GM23248 (cell line): ENCODE measurements around the gene MAST1. TPM values are rescaled to one million over a fixed set of nuclear protein-coding genes. Genes with fewer than 3 reads are reported as not detected.

Experiments used
- DNase-seq: peaks from one replicate; pipeline ENCODE4 v3.0.0-alpha.2; 2015
- H2AFZ ChIP-seq: fragments of 200-600 bp; sonication (generic); 2 replicates; pipeline ENCODE4 v1.6.1; 2016; ENCODE audit warnings: antibody characterized with exemption
- H3F3A ChIP-seq: fragments of 200-600 bp; sonication (generic); 2 replicates; pipeline ENCODE4 v1.6.1; 2016; ENCODE audit warnings: mild to moderate bottlenecking, antibody characterized with exemption, mixed run types; ENCODE audit not compliant: insufficient read depth
- H3K27ac ChIP-seq: fragments of 200-600 bp; sonication (generic); 2 replicates; pipeline ENCODE4 v1.5.1; 2016; ENCODE audit warnings: mild to moderate bottlenecking
- H3K27me3 ChIP-seq: fragments of 200-600 bp; sonication (generic); replicated peaks from 2 replicates; pipeline ENCODE4 v1.6.1; 2016; ENCODE audit warnings: mild to moderate bottlenecking; ENCODE audit not compliant: insufficient read depth
- H3K36me3 ChIP-seq: fragments of 200-600 bp; sonication (generic); 2 replicates; pipeline ENCODE4 v1.6.1; 2016; ENCODE audit warnings: low read depth, mild to moderate bottlenecking
- H3K4me1 ChIP-seq: fragments of 200-600 bp; sonication (generic); 2 replicates; pipeline ENCODE4 v1.6.1; 2016; ENCODE audit warnings: mild to moderate bottlenecking; ENCODE audit not compliant: insufficient read depth
- H3K4me2 ChIP-seq: fragments of 200-600 bp; sonication (generic); one replicate; pipeline ENCODE4 v1.6.1; 2016; ENCODE audit warnings: mild to moderate bottlenecking; ENCODE audit not compliant: unreplicated experiment
- H3K4me3 ChIP-seq: fragments of 200-600 bp; sonication (generic); 2 replicates; pipeline ENCODE4 v1.5.1; 2016; ENCODE audit warnings: mild to moderate bottlenecking
- H3K79me2 ChIP-seq: fragments of 200-600 bp; sonication (generic); 2 replicates; pipeline ENCODE4 v1.6.1; 2016; ENCODE audit warnings: mild to moderate bottlenecking; ENCODE audit not compliant: insufficient read depth
- H3K9ac ChIP-seq: fragments of 200-600 bp; sonication (generic); 2 replicates; pipeline ENCODE4 v1.6.1; 2016; ENCODE audit warnings: mild to moderate bottlenecking
- H3K9me2 ChIP-seq: fragments of 200-600 bp; sonication (generic); 2 replicates; pipeline ENCODE4 v1.6.1; 2016; ENCODE audit warnings: mixed run types, mild to moderate bottlenecking, moderate library complexity; ENCODE audit not compliant: insufficient read depth
- H3K9me3 ChIP-seq: fragments of 200-600 bp; sonication (generic); one replicate; pipeline ENCODE4 v1.6.1; 2017; ENCODE audit warnings: low read depth
- H4K20me1 ChIP-seq: fragments of 200-600 bp; sonication (generic); 2 replicates; pipeline ENCODE4 v1.6.0; 2016; ENCODE audit not compliant: insufficient read depth
- EZH2 ChIP-seq: fragments of 200-600 bp; sonication (generic); IDR thresholded peaks from 2 replicates; pipeline ENCODE4 v1.6.1; 2018; ENCODE audit warnings: antibody characterized with exemption, mild to moderate bottlenecking; ENCODE audit not compliant: insufficient read depth, poor library complexity, severe bottlenecking
- EZH2phosphoT487 ChIP-seq: fragments of 200-600 bp; sonication (generic); IDR thresholded peaks from 2 replicates; pipeline ENCODE4 v1.6.1; 2018; ENCODE audit warnings: antibody characterized with exemption, moderate library complexity, mild to moderate bottlenecking, low read depth; ENCODE audit not compliant: insufficient read depth
- WGBS, 2 experiments: methylation state at CpG; one replicate each; pipeline ENCODE4 v1.1.6; 2015 to 2017; ENCODE audit warnings: low lambda C conversion rate in 2 of 2, low coverage in 1 of 2; ENCODE audit errors: missing lambda C conversion rate in 2 of 2; 5-methylcytosine and 5-hydroxymethylcytosine counted together
- in situ Hi-C: fragments of 300-500 bp; cut with MboI; formaldehyde crosslinking; loops from 2 replicates; pipeline ENCODE4 v1.15.0; 2020
- polyA plus RNA-seq: library from polyadenylated mRNA; unstranded; fragments of >200 nt; fragmentation: Nextera tagmentation; extraction: Ambion mirVana; gene quantifications from 2 replicates; pipeline ENCODE4 v1.2.1, GENCODE V29; 2016
- total RNA-seq: library from RNA; depleted of rRNA; stranded (reverse); fragments of >200 nt; shearing (Covaris generic); gene quantifications from 2 replicates; pipeline ENCODE4 v1.2.3, GENCODE V29; 2014

Gene MAST1
- total and polyA plus RNA-seq, 2 experiments from 2014 or later: 0.24 TPM; not detected in 1

GRCh38 chr19:12884926-12885748 is 46.8 kb downstream of the MAST1 start:
- Histone ChIP-seq H3F3A (no peaks in the 10 kb centered on the region), H3K4me3 (peak overlapping the region; percentile 64), H3K4me1 (no peaks in the 10 kb centered on the region), H3K4me2 (peak overlapping the region; percentile 79), H3K9me3 (no peaks in the 10 kb centered on the region), H4K20me1 (no peaks in the 10 kb centered on the region), H3K79me2 (no peaks in the 10 kb centered on the region), H2AFZ (peak overlapping the region; percentile 77), H3K9me2 (no peaks in the 10 kb centered on the region), H3K27me3 (no peaks in the 10 kb centered on the region; the same call in 1 of the 2 replicates), H3K9ac (no peak overlapping the region), H3K27ac (no peak overlapping the region), H3K36me3 (no peaks in the 10 kb centered on the region)
- 6 to 11% methylated on average over 62 to 65 of the region's 73 CpGs for WGBS, 2 experiments
- in situ Hi-C loops: no loop called here
- no peak for TF ChIP-seq EZH2phosphoT487
- no peak for TF ChIP-seq EZH2
- peak; percentile 75 for DNase-seq

GRCh38 chr19:12885749-12886650 is 47.7 kb downstream of the MAST1 start:
- peak overlapping the region; percentile 77 for H2AFZ ChIP-seq
- in situ Hi-C loops: no loop called here
- H4K20me1 ChIP-seq: no peaks in the 10 kb centered on the region
- H3K27me3 ChIP-seq: no peaks in the 10 kb centered on the region; the same call in 1 of the 2 replicates
- peak overlapping the region; percentile 79 for H3K4me2 ChIP-seq
- no peak overlapping the region for H3K9ac ChIP-seq
- WGBS, 2 experiments: 4 to 7% methylated on average over 46 to 50 of the region's 53 CpGs
- H3K4me1 ChIP-seq: no peaks in the 10 kb centered on the region
- peak overlapping the region; percentile 64 for H3K4me3 ChIP-seq
- no peaks in the 10 kb centered on the region for H3K9me2 ChIP-seq
- DNase-seq: no peak
- no peak for TF ChIP-seq EZH2phosphoT487
- TF ChIP-seq EZH2: no peak
- no peaks in the 10 kb centered on the region for H3K36me3 ChIP-seq
- no peaks in the 10 kb centered on the region for H3F3A ChIP-seq
- H3K27ac ChIP-seq: no peak overlapping the region
- no peaks in the 10 kb centered on the region for H3K79me2 ChIP-seq
- H3K9me3 ChIP-seq: no peaks in the 10 kb centered on the region

- no peak overlapping the region for H3K4me2 ChIP-seq
- no peak for TF ChIP-seq EZH2
- TF ChIP-seq EZH2phosphoT487: no peak
- H3F3A ChIP-seq: no peaks in the 10 kb centered on the region
- no peak for DNase-seq
- H3K27me3 ChIP-seq: no peaks in the 10 kb centered on the region; the same call in 1 of the 2 replicates
- no peak overlapping the region for H2AFZ ChIP-seq
- no peak overlapping the region for H3K27ac ChIP-seq
- in situ Hi-C loops: no loop called here
- no peaks in the 10 kb centered on the region for H3K9me2 ChIP-seq
- H3K4me3 ChIP-seq: no peak overlapping the region
- no peaks in the 10 kb centered on the region for H3K36me3 ChIP-seq
- WGBS, 2 experiments: 71 to 76% methylated on average over 5 of the region's 5 CpGs
- H3K79me2 ChIP-seq: peaks cover 4% of the 10 kb centered on the region; the same call in 1 of the 2 replicates
- no peaks in the 10 kb centered on the region for H3K4me1 ChIP-seq
- no peaks in the 10 kb centered on the region for H3K9me3 ChIP-seq
- H3K9ac ChIP-seq: no peak overlapping the region
- H4K20me1 ChIP-seq: no peaks in the 10 kb centered on the region
Measured at GRCh38 chr19:12886651-12886968, 48.3 kb downstream of the MAST1 start.

GRCh38 chr19:12886969-12887747 is 48.8 kb downstream of the MAST1 start, which contains the start of gene KLF1:
KLF1 (minus strand) TSS chr19:12887201; CDS start chr19:12887140, 61 bp downstream.
- Histone ChIP-seq H3K36me3 (no peaks in the 10 kb centered on the region), H3K79me2 (peaks cover 9% of the 10 kb centered on the region; the same call in 1 of the 2 replicates), H3K4me2 (no peak within 1 kb of the TSS), H4K20me1 (no peaks in the 10 kb centered on the region), H3K27ac (no peak within 1 kb of the TSS), H3K4me3 (no peak within 1 kb of the TSS), H3K27me3 (no peaks in the 10 kb centered on the region; the same call in 1 of the 2 replicates), H3K9me2 (no peaks in the 10 kb centered on the region), H3F3A (no peaks in the 10 kb centered on the region), H3K4me1 (peaks cover 3% of the 10 kb centered on the region; the same call in 1 of the 2 replicates), H3K9ac (no peak within 1 kb of the TSS), H3K9me3 (no peaks in the 10 kb centered on the region), H2AFZ (peak within 1 kb of the TSS; percentile 77; the same call in 1 of the 2 replicates)
- TF ChIP-seq EZH2 (no peak), EZH2phosphoT487 (no peak)
- WGBS, 2 experiments: 60 to 65% methylated on average over 17 of the region's 17 CpGs
- in situ Hi-C loops: no loop called here
- no peak for DNase-seq
